Naive thymus-derived CD4-positive, alpha-beta T cell (primary cell): ENCODE data around the gene VAMP8. TPM values are rescaled to one million over a fixed set of nuclear protein-coding genes. Genes with fewer than 3 reads are reported as not detected.

Source experiments
- ATAC-seq: fragments of 150-1000 bp; cut with Tn5 transposase; 2 replicates; pipeline ENCODE4 v1.10.0; 2021; ENCODE audit warnings: mild to moderate bottlenecking, moderate library complexity
- CTCF ChIA-PET: fragments of 350-600 bp; sonication (Branson Sonifier 250); formaldehyde crosslinking; loops from one replicate; lab custom pipeline; 2021; ENCODE audit warnings: antibody characterized with exemption; lab: Charles Lee
- POLR2A ChIA-PET: fragments of 350-600 bp; sonication (Branson Sonifier 250); formaldehyde crosslinking; loops from one replicate; lab custom pipeline; 2021; ENCODE audit warnings: antibody characterized with exemption, inconsistent platforms; lab: Charles Lee
- DNase-seq, 9 donors: peaks; one replicate each; pipeline versions ENCODE4 v3.0.0 to v3.0.0-alpha.2; 2020 to 2022; ENCODE audit warnings: mixed read lengths in 1 of 9
- H3K27ac ChIP-seq: one replicate; pipeline ENCODE4 v1.7.0; 2013; ENCODE audit warnings: mild to moderate bottlenecking, low read depth, low read length, moderate library complexity
- H3K27me3 ChIP-seq, 2 donors: one replicate each; pipeline ENCODE4 v1.7.0; 2013; ENCODE audit warnings: low read length in 2 of 2, mild to moderate bottlenecking in 2 of 2, moderate library complexity in 2 of 2; ENCODE audit not compliant: control insufficient read depth in 2 of 2, insufficient read depth in 2 of 2
- H3K36me3 ChIP-seq, 3 experiments: 1 replicate in 2 of 3; 2 replicates in 1 of 3; pipeline ENCODE4 v1.7.0; 2013; ENCODE audit warnings: low read length in 3 of 3, mild to moderate bottlenecking in 3 of 3, moderate library complexity in 1 of 3; ENCODE audit not compliant: insufficient read depth in 3 of 3, control insufficient read depth in 2 of 3
- H3K4me1 ChIP-seq, 2 donors: one replicate each; pipeline ENCODE4 v1.7.0; 2013; ENCODE audit warnings: low read length in 2 of 2, mild to moderate bottlenecking in 2 of 2, moderate library complexity in 1 of 2; ENCODE audit not compliant: control insufficient read depth in 2 of 2, insufficient read depth in 2 of 2
- H3K4me3 ChIP-seq: 2 replicates; pipeline ENCODE4 v1.7.0; 2013; ENCODE audit warnings: mild to moderate bottlenecking, low read length
- H3K9me3 ChIP-seq, 3 experiments: 1 replicate in 2 of 3; 2 replicates in 1 of 3; pipeline ENCODE4 v1.7.0; 2013; ENCODE audit warnings: low read length in 3 of 3; ENCODE audit not compliant: control insufficient read depth in 2 of 3
- H3K27ac Mint-ChIP-seq, 9 donors: one replicate each; pipeline ENCODE4 v1.8.0; 2020 to 2022; ENCODE audit warnings: mixed read lengths in 9 of 9, mild to moderate bottlenecking in 8 of 9, moderate library complexity in 5 of 9, inconsistent platforms in 2 of 9
- H3K27me3 Mint-ChIP-seq, 5 donors: one replicate each; pipeline ENCODE4 v1.8.0; 2021 to 2022; ENCODE audit warnings: mixed read lengths in 5 of 5, mild to moderate bottlenecking in 1 of 5
- H3K36me3 Mint-ChIP-seq, 5 donors: one replicate each; pipeline ENCODE4 v1.8.0; 2020 to 2022; ENCODE audit warnings: mixed read lengths in 5 of 5, mild to moderate bottlenecking in 3 of 5, inconsistent platforms in 1 of 5
- H3K4me1 Mint-ChIP-seq, 7 donors: one replicate each; pipeline ENCODE4 v1.8.0; 2020 to 2022; ENCODE audit warnings: mixed read lengths in 7 of 7, mild to moderate bottlenecking in 3 of 7, inconsistent platforms in 1 of 7
- H3K4me3 Mint-ChIP-seq, 10 donors: one replicate each; pipeline ENCODE4 v1.8.0; 2020 to 2022; ENCODE audit warnings: mild to moderate bottlenecking in 10 of 10, mixed read lengths in 10 of 10, moderate library complexity in 6 of 10, inconsistent platforms in 2 of 10
- H3K9me3 Mint-ChIP-seq, 11 donors: one replicate each; pipeline ENCODE4 v1.8.0; 2020 to 2022; ENCODE audit warnings: mixed read lengths in 11 of 11, mild to moderate bottlenecking in 4 of 11, inconsistent platforms in 1 of 11, moderate library complexity in 1 of 11
- intact Hi-C, 2 donors: fragments of 100-400 bp; cut with micrococcal nuclease; formaldehyde crosslinking; loops; one replicate each; pipeline ENCODE4 v1.15.1; 2023
- polyA plus RNA-seq, 2 donors: library from polyadenylated mRNA; unstranded; fragments of 300-500 nt; fragmentation: Illumina TruSeq; gene quantifications; one replicate each; pipeline ENCODE4 v1.2.3, GENCODE V29; 2021
- total RNA-seq, 6 experiments: library from RNA in 5 of 6; stranded (reverse) in 5 of 6; gene quantifications; 1 replicate in 5 of 6; 2 replicates in 1 of 6; pipeline ENCODE4 v1.2.3 and lab custom pipeline; 2021 to 2026

The VAMP8 gene
- total and polyA plus RNA-seq, 7 experiments from 2014 or later = 55.1 to 347 (median 120) TPM

DNA sequence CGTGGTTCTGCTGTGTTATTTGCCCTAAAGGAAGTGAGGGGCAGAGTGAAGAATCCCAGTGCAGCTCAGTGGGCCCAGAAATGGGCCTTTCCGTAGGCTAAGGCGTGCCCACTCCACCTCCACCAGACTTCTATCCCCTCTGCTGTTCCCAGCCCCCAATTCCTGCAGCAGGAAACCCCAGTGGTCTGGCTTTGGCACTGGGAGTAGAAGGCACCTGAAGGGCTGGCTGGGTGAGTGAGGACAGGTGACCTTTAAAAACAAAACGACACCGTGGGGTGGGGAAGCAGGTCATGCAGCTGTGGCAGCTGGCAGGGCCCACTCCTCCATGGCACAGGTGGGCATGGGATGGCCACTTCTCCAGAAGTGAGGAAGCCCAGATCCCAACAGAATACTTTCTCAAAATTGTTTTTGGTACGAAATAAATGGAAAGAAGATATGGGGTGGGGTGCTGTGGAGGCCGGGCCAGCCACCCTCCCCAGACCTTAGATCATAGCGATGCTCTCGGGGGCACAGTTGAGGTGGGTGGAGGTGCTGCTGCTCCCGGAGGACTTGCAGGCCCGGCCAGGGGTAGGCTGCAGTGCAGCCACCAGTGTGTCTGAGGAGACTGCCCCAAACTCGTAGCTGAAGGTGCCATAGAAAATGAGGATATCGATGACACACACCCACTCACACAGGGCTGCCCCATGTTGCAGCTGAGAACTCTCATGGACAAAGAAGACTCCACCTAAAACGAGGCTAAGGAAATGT is 21.4 kb downstream of the VAMP8 start:
- POLR2A ChIA-PET = interaction anchor here (0.5 to 3.3 kb wide), 5 partner anchors 9 to 78 kb away, joined by 3 to 13 read pairs (median 8); partner anchors contain the start of genes USP39, VAMP5 and VAMP8
- DNase-seq (no peak), ATAC-seq (no peak)
- H3K9me3 Mint-ChIP-seq = no peaks in the 10 kb centered on the region
- Histone ChIP-seq H3K27ac (no peak overlapping the region), H3K36me3 (peaks cover 0 to 25% (median 0%) of the 10 kb centered on the region in 3 experiments), H3K27me3 (no peaks in the 10 kb centered on the region), H3K9me3 (no peaks in the 10 kb centered on the region), H3K4me3 (no peak overlapping the region), H3K4me1 (peaks cover 20 to 21% of the 10 kb centered on the region in 2 donors)
- peaks cover 0 to 6% (median 0%) of the 10 kb centered on the region in 5 donors for H3K36me3 Mint-ChIP-seq
- peak overlapping the region in 1 of 10 donors; percentile 71 for H3K4me3 Mint-ChIP-seq
- peaks cover 29 to 56% (median 42%) of the 10 kb centered on the region in 7 donors for H3K4me1 Mint-ChIP-seq
- H3K27ac Mint-ChIP-seq = peak overlapping the region in 2 of 9 donors; percentile 14 to 79
- intact Hi-C loops = no loop called here
- CTCF ChIA-PET = no interaction called here
- H3K27me3 Mint-ChIP-seq = peaks cover 0 to 2% (median 0%) of the 10 kb centered on the region in 5 donors

DNA sequence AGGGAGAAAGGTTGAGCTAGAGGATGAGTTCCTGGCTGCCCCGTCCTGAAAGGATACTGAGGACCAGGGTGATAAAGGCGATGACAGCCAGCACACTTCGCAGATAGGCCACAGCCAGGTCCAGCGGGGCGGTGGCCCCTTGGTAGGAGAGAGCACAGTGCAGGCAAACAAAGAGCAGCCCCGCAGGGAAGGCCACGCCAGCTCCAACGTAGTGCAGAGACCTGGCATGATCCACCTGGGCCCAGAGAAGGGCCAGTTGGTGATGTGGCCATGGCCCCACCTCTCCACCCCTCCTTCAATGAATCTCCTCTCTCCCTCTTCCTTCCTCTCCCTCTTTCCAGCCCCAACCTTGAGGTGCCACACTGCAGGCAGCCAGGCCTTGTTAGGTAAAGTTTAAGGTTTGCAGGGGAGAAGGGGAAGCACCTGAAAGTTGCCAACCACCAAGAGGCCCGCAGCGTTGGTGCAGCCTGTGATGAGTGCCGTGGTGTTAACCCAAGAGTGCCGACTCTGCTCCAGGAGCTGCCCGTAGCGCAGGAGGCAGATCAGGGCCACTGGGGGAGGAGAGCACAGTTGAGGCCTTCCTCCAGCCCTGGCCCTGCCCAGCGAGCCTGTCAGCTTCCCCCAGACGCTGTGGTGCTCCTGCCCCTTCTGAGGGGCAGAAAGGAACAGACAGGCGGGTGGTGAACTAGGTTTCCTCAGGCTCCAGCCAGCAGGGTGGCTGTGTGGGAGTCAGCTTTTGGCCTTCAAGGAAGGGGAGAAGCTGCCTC is 22.3 kb downstream of the VAMP8 start:
- intact Hi-C loops = loop anchor here in 1 of 2 donors (5.0 kb wide), 1 partner anchor 843 kb away; the partner anchor contains the start of gene KDM3A
- H3K36me3 ChIP-seq = peaks cover 0 to 25% (median 0%) of the 10 kb centered on the region in 3 experiments
- Mint-ChIP-seq H3K27ac (peak overlapping the region in 3 of 9 donors; percentile 16 to 32 (median 18)), H3K36me3 (peaks cover 0 to 6% (median 0%) of the 10 kb centered on the region in 5 donors), H3K4me3 (peak overlapping the region in 2 of 10 donors; percentile 43 to 89), H3K4me1 (peaks cover 26 to 54% (median 38%) of the 10 kb centered on the region in 7 donors), H3K27me3 (peaks cover 0 to 2% (median 0%) of the 10 kb centered on the region in 5 donors), H3K9me3 (no peaks in the 10 kb centered on the region)
- ChIA-PET CTCF (interaction anchor here (0.9 kb wide), 1 partner anchor 17 kb away, joined by 3 read pairs; no protein-coding TSS in a partner anchor), POLR2A (interaction anchor here (0.5 to 3.3 kb wide), 6 partner anchors 12 to 683 kb away, joined by 3 to 13 read pairs (median 6); partner anchors contain the start of genes C2orf68, USP39, VAMP5 and VAMP8)
- no peaks in the 10 kb centered on the region for H3K9me3 ChIP-seq
- no peak overlapping the region for H3K4me3 ChIP-seq
- H3K4me1 ChIP-seq = peaks cover 19 to 20% of the 10 kb centered on the region in 2 donors
- DNase-seq = no peak
- ATAC-seq = no peak
- peak overlapping the region; percentile 19 for H3K27ac ChIP-seq
- H3K27me3 ChIP-seq = no peaks in the 10 kb centered on the region

DNA sequence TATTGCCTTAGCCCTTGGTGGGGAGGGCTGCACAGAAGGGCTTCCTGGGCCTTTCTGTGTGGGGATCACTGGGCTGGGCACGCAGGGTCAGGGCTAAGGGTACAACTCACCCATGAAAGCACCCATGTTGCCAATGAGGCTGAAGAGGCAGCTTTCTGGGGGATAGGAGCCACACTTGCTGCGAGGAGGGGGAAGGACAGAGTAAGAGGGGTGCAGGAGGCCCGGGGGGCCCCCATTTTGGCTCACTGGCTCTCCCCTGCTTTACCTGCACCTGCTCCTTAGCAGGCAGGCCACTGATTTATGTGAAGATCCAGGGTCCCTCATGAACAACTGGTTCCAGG is 22.8 kb downstream of the VAMP8 start:
- Mint-ChIP-seq H3K9me3 (no peaks in the 10 kb centered on the region), H3K27ac (peak overlapping the region in 2 of 9 donors; percentile 62 to 70), H3K4me3 (peak overlapping the region in 3 of 10 donors; percentile 43 to 93 (median 89)), H3K36me3 (peaks cover 0 to 6% (median 0%) of the 10 kb centered on the region in 5 donors), H3K4me1 (peaks cover 24 to 54% (median 40%) of the 10 kb centered on the region in 7 donors), H3K27me3 (peaks cover 0 to 2% (median 0%) of the 10 kb centered on the region in 5 donors)
- intact Hi-C loops = loop anchor here in 1 of 2 donors (5.0 kb wide), 1 partner anchor 842 kb away; the partner anchor contains the start of gene KDM3A
- no peaks in the 10 kb centered on the region for H3K9me3 ChIP-seq
- ATAC-seq (no peak), DNase-seq (no peak)
- ChIA-PET CTCF (interaction anchor here (0.9 kb wide), 1 partner anchor 17 kb away, joined by 3 read pairs; no protein-coding TSS in a partner anchor), POLR2A (interaction anchor here (0.5 to 3.3 kb wide), 5 partner anchors 11 to 683 kb away, joined by 3 to 13 read pairs (median 8); partner anchors contain the start of genes C2orf68, USP39, VAMP5 and VAMP8)
- peak overlapping the region; percentile 81 for H3K27ac ChIP-seq
- peaks cover 15 to 18% of the 10 kb centered on the region in 2 donors for H3K4me1 ChIP-seq
- peaks cover 0 to 25% (median 0%) of the 10 kb centered on the region in 3 experiments for H3K36me3 ChIP-seq
- no peaks in the 10 kb centered on the region for H3K27me3 ChIP-seq
- H3K4me3 ChIP-seq = no peak overlapping the region

DNA sequence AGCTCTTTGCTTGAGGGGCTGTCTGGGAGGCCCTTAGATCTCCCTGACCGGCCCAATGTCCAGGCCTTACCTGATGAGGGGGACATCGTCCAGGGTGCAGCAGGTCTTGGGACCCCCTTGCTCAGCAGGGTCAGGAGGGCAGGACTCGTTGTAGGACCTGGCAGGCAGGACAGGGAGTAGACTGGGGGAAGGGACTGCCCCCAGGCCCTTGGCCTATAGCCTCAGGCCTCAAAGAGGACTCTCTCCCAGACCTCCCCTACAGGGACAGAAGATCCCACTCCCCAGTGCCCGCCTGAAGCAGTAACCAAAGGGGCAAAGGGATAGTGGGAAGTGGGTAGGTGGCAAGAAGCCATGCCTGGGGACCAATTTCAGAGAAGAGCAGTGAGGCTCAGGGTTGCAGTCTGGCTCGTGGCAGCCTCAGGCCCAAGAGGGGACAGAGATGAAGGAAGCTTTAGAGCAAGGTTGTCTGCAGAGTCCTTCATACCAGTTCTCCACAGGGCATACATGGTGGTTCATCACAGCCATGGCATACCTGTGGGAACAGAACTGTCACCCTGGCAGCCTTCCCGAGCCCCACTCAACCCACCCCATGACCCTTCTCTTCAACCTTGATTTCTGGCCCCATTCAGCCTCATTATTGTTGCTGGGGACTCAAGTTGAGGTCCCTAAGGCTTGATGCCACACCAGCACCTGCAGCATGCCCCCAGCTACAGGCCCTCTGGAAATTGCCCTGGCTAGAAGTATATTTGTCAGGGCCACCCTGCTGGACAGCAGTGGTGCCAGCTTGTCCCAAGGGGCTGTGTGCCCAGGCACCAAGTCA is 23.8 kb downstream of the VAMP8 start:
- Mint-ChIP-seq H3K4me3 (peak overlapping the region; percentile 75 to 93 (median 86)), H3K4me1 (peaks cover 24 to 51% (median 41%) of the 10 kb centered on the region in 7 donors), H3K27me3 (peaks cover 0 to 2% (median 0%) of the 10 kb centered on the region in 5 donors), H3K36me3 (peaks cover 0 to 2% (median 0%) of the 10 kb centered on the region in 5 donors), H3K9me3 (no peaks in the 10 kb centered on the region), H3K27ac (peak overlapping the region in 8 of 9 donors; percentile 68 to 96 (median 81))
- ATAC-seq (no peak), DNase-seq (no peak)
- CTCF ChIA-PET = no interaction called here
- POLR2A ChIA-PET = interaction anchor here (1.4 to 3.7 kb wide), 7 partner anchors 10 to 62 kb away, joined by 4 to 19 read pairs (median 11); partner anchors contain the start of genes C2orf68, MAT2A, USP39 and VAMP5
- H3K36me3 ChIP-seq = peaks cover 0 to 25% (median 0%) of the 10 kb centered on the region in 3 experiments
- H3K9me3 ChIP-seq = no peaks in the 10 kb centered on the region
- H3K27ac ChIP-seq = peak overlapping the region; percentile 81
- peaks cover 14 to 17% of the 10 kb centered on the region in 2 donors for H3K4me1 ChIP-seq
- H3K4me3 ChIP-seq = no peak overlapping the region
- H3K27me3 ChIP-seq = no peaks in the 10 kb centered on the region
- intact Hi-C loops = loop anchor here in 1 of 2 donors (5.0 kb wide), 1 partner anchor 841 kb away; the partner anchor contains the start of gene KDM3A

DNA sequence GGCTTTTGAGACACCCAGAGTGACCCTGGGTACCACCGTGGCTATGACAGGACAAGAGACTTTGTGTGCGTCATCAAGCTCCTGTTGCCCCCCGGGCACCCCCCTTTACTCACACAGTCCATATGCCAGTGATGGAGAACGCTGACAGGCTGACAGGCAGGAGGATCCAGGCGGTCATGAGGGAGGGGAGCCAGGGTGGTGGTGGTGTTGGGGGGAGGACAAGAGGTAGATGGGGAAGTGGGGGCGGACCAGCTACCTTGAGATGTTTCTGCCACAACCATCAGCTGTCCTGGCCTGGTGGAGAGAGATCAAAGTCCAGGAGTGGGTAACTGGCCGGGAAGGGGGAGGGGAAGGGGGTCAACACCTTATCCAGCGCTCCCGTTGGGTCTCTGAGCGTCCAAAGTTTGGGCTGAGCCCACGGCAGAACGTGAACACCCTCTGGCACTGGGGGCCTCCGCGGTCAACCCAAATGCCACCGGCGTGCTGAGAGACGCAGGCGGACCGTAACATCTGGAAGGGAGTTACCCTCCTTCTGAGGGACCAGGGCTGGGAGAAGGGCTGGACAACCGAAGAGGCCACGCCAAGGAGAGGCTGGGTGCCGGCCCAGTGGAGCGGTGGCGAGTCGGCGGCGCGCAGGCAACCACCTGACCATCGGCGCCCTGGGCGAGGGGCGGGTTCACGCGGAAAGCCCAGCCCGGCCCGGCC is 24.5 kb downstream of the VAMP8 start:
- H3K4me1 ChIP-seq = peaks cover 7 to 10% of the 10 kb centered on the region in 2 donors
- peak overlapping the region; percentile 99 for H3K4me3 ChIP-seq
- intact Hi-C loops = loop anchor here (1.0 to 5.0 kb wide), 11 partner anchors 9 to 840 kb away; partner anchors contain the start of genes MAT2A (in 2 of the 2), VAMP5 (in 2 of the 2), C2orf68 (in 1 of the 2) and GGCX (in 1 of the 2)
- Mint-ChIP-seq H3K27ac (peak overlapping the region in 8 of 9 donors; percentile 68 to 96 (median 82)), H3K4me1 (peaks cover 17 to 45% (median 40%) of the 10 kb centered on the region in 7 donors), H3K4me3 (peak overlapping the region; percentile 75 to 93 (median 86)), H3K36me3 (peaks cover 0 to 2% (median 0%) of the 10 kb centered on the region in 5 donors), H3K9me3 (no peaks in the 10 kb centered on the region), H3K27me3 (peaks cover 0 to 2% (median 0%) of the 10 kb centered on the region in 5 donors)
- ChIA-PET CTCF (no interaction called here), POLR2A (interaction anchor here (1.0 to 3.7 kb wide), 8 partner anchors 10 to 63 kb away, joined by 3 to 19 read pairs (median 6); partner anchors contain the start of genes C2orf68, GGCX and MAT2A)
- H3K27me3 ChIP-seq = no peaks in the 10 kb centered on the region
- DNase-seq (no peak), ATAC-seq (peak; percentile 24)
- peaks cover 0 to 31% (median 0%) of the 10 kb centered on the region in 3 experiments for H3K36me3 ChIP-seq
- H3K27ac ChIP-seq = peak overlapping the region; percentile 81
- H3K9me3 ChIP-seq = no peaks in the 10 kb centered on the region
